ENCODE results near the gene SLC11A2. TPM values are rescaled to one million over a fixed set of nuclear protein-coding genes. Genes with fewer than 3 reads are reported as not detected.

SLC11A2 gene
- total and polyA plus RNA-seq, 8 donors = 5.0 to 348 (median 59.7) TPM

GRCh38 chr12:50984586-50985298 is 41.4 kb downstream of the SLC11A2 start:
- no peaks in the 10 kb centered on the region for H3K27me3 ChIP-seq
- no peaks in the 10 kb centered on the region for H3K9me3 ChIP-seq
- peaks cover 3 to 37% (median 30%) of the 10 kb centered on the region in 4 donors for H3K36me3 ChIP-seq
- H3K4me3 ChIP-seq = no peak overlapping the region
- H3K4me1 ChIP-seq = peaks cover 7 to 41% (median 27%) of the 10 kb centered on the region in 4 donors
- peak overlapping the region in 4 of 5 donors; percentile 31 to 76 (median 68) for H3K27ac ChIP-seq
- TF ChIP-seq EP300 (IDR thresholded peaks at IDR 0.05) (no peak), POLR2A (IDR thresholded peaks at IDR 0.05) (no peak), POLR2AphosphoS5 (IDR thresholded peaks at IDR 0.05) (no peak), CTCF (IDR thresholded peaks at IDR 0.05) (no peak)
- intact Hi-C loops (cut with DNase I; ENCODE audit: low total_unique reads) = loop anchor here (5.0 kb wide), 1 partner anchor 157 kb away; no protein-coding TSS in a partner anchor
- WGBS, 5 donors = 37 to 62% (median 40%) methylated on average over 2 of the region's 2 CpGs
- no peak for DNase-seq

GRCh38 chr12:50981319-50982239 is 44.6 kb downstream of the SLC11A2 start:
- no peak overlapping the region for H3K4me3 ChIP-seq
- H3K27me3 ChIP-seq = no peaks in the 10 kb centered on the region
- TF ChIP-seq POLR2A (IDR thresholded peaks at IDR 0.05) (no peak), CTCF (IDR thresholded peaks at IDR 0.05) (no peak), POLR2AphosphoS5 (IDR thresholded peaks at IDR 0.05) (no peak), EP300 (IDR thresholded peaks at IDR 0.05) (no peak)
- H3K36me3 ChIP-seq = peaks cover 0 to 22% (median 10%) of the 10 kb centered on the region in 4 donors
- no peak for DNase-seq
- H3K4me1 ChIP-seq = peaks cover 7 to 40% (median 21%) of the 10 kb centered on the region in 4 donors
- intact Hi-C loops (cut with DNase I; ENCODE audit: low total_unique reads) = no loop called here
- WGBS, 5 donors = 41 to 54% (median 47%) methylated on average over 6 of the region's 6 CpGs
- H3K9me3 ChIP-seq = no peaks in the 10 kb centered on the region
- no peak overlapping the region for H3K27ac ChIP-seq

GRCh38 chr12:50980545-50980944 is 45.6 kb downstream of the SLC11A2 start:
- Histone ChIP-seq H3K36me3 (peaks cover 0 to 22% (median 10%) of the 10 kb centered on the region in 4 donors), H3K4me1 (peaks cover 3 to 30% (median 13%) of the 10 kb centered on the region in 4 donors), H3K4me3 (no peak overlapping the region), H3K27ac (no peak overlapping the region), H3K9me3 (no peaks in the 10 kb centered on the region), H3K27me3 (no peaks in the 10 kb centered on the region)
- intact Hi-C loops (cut with DNase I; ENCODE audit: low total_unique reads) = no loop called here
- peak in 1 of 2 donors; percentile 65 for DNase-seq
- 26 to 63% (median 45%) methylated on average over 2 of the region's 2 CpGs for WGBS, 5 donors
- TF ChIP-seq POLR2AphosphoS5 (IDR thresholded peaks at IDR 0.05) (no peak), CTCF (IDR thresholded peaks at IDR 0.05) (no peak)

- WGBS, 5 donors = 61 to 71% (median 67%) methylated on average over 6 of the region's 6 CpGs
- no peaks in the 10 kb centered on the region for H3K27me3 ChIP-seq
- DNase-seq = no peak
- peaks cover 0 to 20% (median 6%) of the 10 kb centered on the region in 4 donors for H3K4me1 ChIP-seq
- no peaks in the 10 kb centered on the region for H3K9me3 ChIP-seq
- H3K4me3 ChIP-seq = no peak overlapping the region
- H3K36me3 ChIP-seq = peaks cover 0 to 22% (median 10%) of the 10 kb centered on the region in 4 donors
- peak overlapping the region in 2 of 5 donors; percentile 5 to 24 for H3K27ac ChIP-seq
- no peak for TF ChIP-seq EP300 (IDR thresholded peaks at IDR 0.05)
- TF ChIP-seq POLR2AphosphoS5 (IDR thresholded peaks at IDR 0.05) = no peak
- TF ChIP-seq CTCF (IDR thresholded peaks at IDR 0.05) = no peak
- no peak for TF ChIP-seq POLR2A (IDR thresholded peaks at IDR 0.05)
- intact Hi-C loops (cut with DNase I; ENCODE audit: low total_unique reads) = no loop called here
Measured at GRCh38 chr12:50979369-50980052, 46.7 kb downstream of the SLC11A2 start.
